IMR-90 (cell line): ENCODE measurements around the gene C5AR1. TPM values are rescaled to one million over a fixed set of nuclear protein-coding genes. Genes with fewer than 3 reads are reported as not detected.

Source experiments
- ATAC-seq: fragments of 200-7000 bp; cut with Tn5 transposase; 2 replicates; pipeline ENCODE4 v1.9.1; 2020; ENCODE audit warnings: low read depth, mild to moderate bottlenecking, moderate library complexity
- BruUV-seq: library from RNA; stranded (reverse); fragments of 400-500 nt; replicated peaks from 2 replicates; lab custom pipeline; 2021; lab: Mats Ljungman, UMichigan
- CTCF ChIA-PET: fragments of 300-600 bp; formaldehyde crosslinking; extraction: SDS; loops from one replicate; lab custom pipeline; 2021; ENCODE audit warnings: antibody characterized with exemption; lab: Yijun Ruan, JAX
- POLR2A ChIA-PET: fragments of 300-600 bp; sonication (Branson Sonifier 250); formaldehyde crosslinking; loops from one replicate; lab custom pipeline; 2022; ENCODE audit warnings: antibody characterized with exemption; ENCODE audit not compliant: unreplicated experiment; lab: Charles Lee
- DNase-seq: peaks from one replicate; pipeline ENCODE4 v3.0.0; 2013
- H2AFZ ChIP-seq: replicated peaks from 2 replicates; pipeline ENCODE3; 2013; ENCODE audit warnings: low read length, mild to moderate bottlenecking; ENCODE audit not compliant: poor library complexity
- H2AK5ac ChIP-seq: 2 replicates; pipeline ENCODE4 v1.6.1; 2013; ENCODE audit warnings: low read depth, low read length, inconsistent platforms
- H2AK9ac ChIP-seq: replicated peaks from 2 replicates; pipeline ENCODE3; 2013; ENCODE audit warnings: mild to moderate bottlenecking, low read depth, low read length, moderate library complexity; ENCODE audit not compliant: poor library complexity
- H2BK120ac ChIP-seq: 2 replicates; pipeline ENCODE4 v1.6.1; 2013; ENCODE audit warnings: low read depth, low read length, inconsistent platforms
- H2BK15ac ChIP-seq: 3 replicates; pipeline ENCODE4 v1.6.1; 2013; ENCODE audit warnings: low read depth, low read length, inconsistent platforms
- H2BK20ac ChIP-seq: 2 replicates; pipeline ENCODE4 v1.6.1; 2013; ENCODE audit warnings: low read depth, mild to moderate bottlenecking, inconsistent platforms, low read length, moderate library complexity
- H2BK5ac ChIP-seq: 2 replicates; pipeline ENCODE4 v1.6.1; 2013; ENCODE audit warnings: mild to moderate bottlenecking, low read depth, low read length, inconsistent platforms; ENCODE audit not compliant: poor library complexity, severe bottlenecking
- H3K14ac ChIP-seq: replicated peaks from 2 replicates; pipeline ENCODE4 v1.6.1; 2013; ENCODE audit warnings: low read depth, low read length, inconsistent platforms
- H3K18ac ChIP-seq: 2 replicates; pipeline ENCODE4 v1.6.1; 2013; ENCODE audit warnings: low read depth, low read length, control low read depth
- H3K23ac ChIP-seq: 2 replicates; pipeline ENCODE4 v1.6.1; 2013; ENCODE audit warnings: low read depth, low read length, inconsistent platforms
- H3K27ac ChIP-seq: 2 replicates; pipeline ENCODE4 v1.5.1; 2013; ENCODE audit warnings: mild to moderate bottlenecking, control low read depth, low read length; ENCODE audit not compliant: insufficient read depth
- H3K27me3 ChIP-seq: 2 replicates; pipeline ENCODE4 v1.6.1; 2013; ENCODE audit warnings: low read length; ENCODE audit not compliant: control insufficient read depth, insufficient read depth
- H3K36me3 ChIP-seq: 2 replicates; pipeline ENCODE4 v1.6.1; 2013; ENCODE audit warnings: low read length, mixed read lengths; ENCODE audit not compliant: control insufficient read depth, insufficient read depth
- H3K4ac ChIP-seq: 2 replicates; pipeline ENCODE4 v1.6.1; 2013; ENCODE audit warnings: low read depth, low read length, inconsistent platforms
- H3K4me1 ChIP-seq: 2 replicates; pipeline ENCODE4 v1.6.1; 2013; ENCODE audit warnings: low read length, mixed read lengths; ENCODE audit not compliant: control insufficient read depth, insufficient read depth
- H3K4me2 ChIP-seq: 2 replicates; pipeline ENCODE4 v1.6.1; 2013; ENCODE audit warnings: low read depth, mild to moderate bottlenecking, control low read depth, low read length, moderate library complexity
- H3K4me3 ChIP-seq: 2 replicates; pipeline ENCODE4 v1.5.1; 2013; ENCODE audit warnings: low read depth, mild to moderate bottlenecking, control low read depth, low read length, moderate library complexity; ENCODE audit not compliant: insufficient read depth
- H3K56ac ChIP-seq: 2 replicates; pipeline ENCODE4 v1.6.1; 2013; ENCODE audit warnings: low read length, inconsistent platforms; ENCODE audit not compliant: insufficient read depth; ENCODE audit errors: extremely low read depth
- H3K79me1 ChIP-seq, 2 experiments: 2 replicates each; pipeline ENCODE4 v1.6.1; 2013; ENCODE audit warnings: low read length in 2 of 2, inconsistent platforms in 1 of 2, low read depth in 1 of 2
- H3K9ac ChIP-seq: 2 replicates; pipeline ENCODE4 v1.6.1; 2013; ENCODE audit warnings: low read depth, low read length, control low read depth
- H3K9me1 ChIP-seq: 2 replicates; pipeline ENCODE4 v1.6.1; 2013; ENCODE audit warnings: low read length, inconsistent platforms; ENCODE audit not compliant: insufficient read depth
- H3K9me3 ChIP-seq: 2 replicates; pipeline ENCODE4 v1.6.1; 2013; ENCODE audit warnings: low read length; ENCODE audit not compliant: control insufficient read depth, insufficient read depth
- H4K20me1 ChIP-seq: 2 replicates; pipeline ENCODE4 v1.6.1; 2013; ENCODE audit warnings: low read length, inconsistent platforms; ENCODE audit not compliant: insufficient read depth
- H4K5ac ChIP-seq: 2 replicates; pipeline ENCODE4 v1.6.1; 2013; ENCODE audit warnings: mild to moderate bottlenecking, low read depth, low read length, control low read depth
- H4K8ac ChIP-seq, 2 experiments: 2 replicates each; pipeline ENCODE4 v1.6.1; 2013; ENCODE audit warnings: low read depth in 2 of 2, low read length in 2 of 2, control low read depth in 1 of 2, inconsistent platforms in 1 of 2
- H4K91ac ChIP-seq: 2 replicates; pipeline ENCODE4 v1.6.1; 2013; ENCODE audit warnings: low read depth, low read length, inconsistent platforms; ENCODE audit not compliant: insufficient read depth
- CEBPB ChIP-seq: IDR thresholded peaks from 2 replicates; pipeline ENCODE4 v1.6.1; 2012; ENCODE audit warnings: low read depth, low read length, improper control_type of control experiment
- FOS ChIP-seq: fragments of 150-350 bp; IDR thresholded peaks from 2 replicates; pipeline ENCODE4 v1.6.1; 2016; ENCODE audit warnings: low read depth, low read length
- MAFK ChIP-seq: IDR thresholded peaks from 2 replicates; pipeline ENCODE4 v1.6.1; 2012; ENCODE audit warnings: low read depth, low read length, improper control_type of control experiment
- MAZ ChIP-seq: IDR thresholded peaks from 2 replicates; pipeline ENCODE4 v1.6.1; 2012; ENCODE audit warnings: low read depth, mild to moderate bottlenecking, low read length, improper control_type of control experiment, moderate library complexity, borderline replicate concordance
- NFE2L2 ChIP-seq: fragments of 150-350 bp; IDR thresholded peaks from 2 replicates; pipeline ENCODE4 v1.6.1; 2016; ENCODE audit warnings: low read depth, mild to moderate bottlenecking, low read length
- POLR2A ChIP-seq: IDR thresholded peaks from 2 replicates; pipeline ENCODE4 v1.6.1; 2012; ENCODE audit warnings: mild to moderate bottlenecking, low read depth, low read length
- RAD21 ChIP-seq: IDR thresholded peaks from 2 replicates; pipeline ENCODE4 v1.6.1; 2012; ENCODE audit warnings: low read length, improper control_type of control experiment
- RFX5 ChIP-seq: IDR thresholded peaks from 2 replicates; pipeline ENCODE4 v1.8.0; 2012; ENCODE audit warnings: low read depth, mild to moderate bottlenecking, low read length, moderate library complexity
- SMC3 ChIP-seq: fragments of 150-350 bp; IDR thresholded peaks from 2 replicates; pipeline ENCODE4 v1.6.1; 2016; ENCODE audit warnings: low read depth, mild to moderate bottlenecking, antibody characterized with exemption, low read length, moderate library complexity
- WGBS, 2 experiments: methylation state at CpG; one replicate each; pipeline versions ENCODE4 v1.1.5 to v1.1.7; 2013; ENCODE audit warnings: missing lambda C conversion rate in 2 of 2; ENCODE audit not compliant: insufficient read length in 1 of 2; ENCODE audit errors: extremely low coverage in 2 of 2; 5-methylcytosine and 5-hydroxymethylcytosine counted together
- dilution Hi-C: fragments of 300-500 bp; cut with HindIII; formaldehyde crosslinking; loops from one replicate; pipeline ENCODE4 v1.14.3; 2018; ENCODE audit warnings: low sequenced_read_pairs; ENCODE audit not compliant: unreplicated experiment
- in situ Hi-C: fragments of 300-500 bp; cut with MboI; formaldehyde crosslinking; loops from 3 replicates; pipeline ENCODE4 v1.14.3; 2019; ENCODE audit warnings: low sequenced_read_pairs, inconsistent platforms, mixed read lengths
- intact Hi-C: fragments of 100-400 bp; cut with micrococcal nuclease; formaldehyde crosslinking; loops from 2 replicates; pipeline ENCODE4 v1.10.0; 2022
- polyA plus RNA-seq, 3 experiments: library from polyadenylated mRNA; depleted of rRNA; stranded (reverse); fragments of >200 nt; gene quantifications; 2 replicates each; pipeline ENCODE4 v1.2.3, GENCODE V29; 2012; ENCODE audit warnings: low replicate concordance in 1 of 3
- total RNA-seq: library from RNA; depleted of rRNA; stranded (reverse); fragments of >200 nt; gene quantifications from 2 replicates; pipeline ENCODE4 v1.2.3, GENCODE V29; 2012
- TF ChIP-seq, protein P1 (sequence below): fragments of 150-350 bp; IDR thresholded peaks from 2 replicates; pipeline ENCODE4 v1.6.1; 2016; ENCODE audit warnings: low read depth, mild to moderate bottlenecking, low read length, moderate library complexity, borderline replicate concordance
- TF ChIP-seq, protein P2 (sequence below): conservative IDR thresholded peaks from 2 replicates; pipeline ENCODE4 v1.5.1; 2012; ENCODE audit warnings: mild to moderate bottlenecking, low read depth, low read length, improper control_type of control experiment
- TF ChIP-seq, protein P3 (sequence below): fragments of 150-350 bp; IDR thresholded peaks from 2 replicates; pipeline ENCODE4 v1.6.1; 2017; ENCODE audit warnings: mild to moderate bottlenecking, antibody characterized with exemption, low read length, low read depth

C5AR1 gene
- total and polyA plus RNA-seq, 2 of the 4 experiments (the other 2 are of a cell fraction) = under 0.01 to 1.0 TPM

DNA sequence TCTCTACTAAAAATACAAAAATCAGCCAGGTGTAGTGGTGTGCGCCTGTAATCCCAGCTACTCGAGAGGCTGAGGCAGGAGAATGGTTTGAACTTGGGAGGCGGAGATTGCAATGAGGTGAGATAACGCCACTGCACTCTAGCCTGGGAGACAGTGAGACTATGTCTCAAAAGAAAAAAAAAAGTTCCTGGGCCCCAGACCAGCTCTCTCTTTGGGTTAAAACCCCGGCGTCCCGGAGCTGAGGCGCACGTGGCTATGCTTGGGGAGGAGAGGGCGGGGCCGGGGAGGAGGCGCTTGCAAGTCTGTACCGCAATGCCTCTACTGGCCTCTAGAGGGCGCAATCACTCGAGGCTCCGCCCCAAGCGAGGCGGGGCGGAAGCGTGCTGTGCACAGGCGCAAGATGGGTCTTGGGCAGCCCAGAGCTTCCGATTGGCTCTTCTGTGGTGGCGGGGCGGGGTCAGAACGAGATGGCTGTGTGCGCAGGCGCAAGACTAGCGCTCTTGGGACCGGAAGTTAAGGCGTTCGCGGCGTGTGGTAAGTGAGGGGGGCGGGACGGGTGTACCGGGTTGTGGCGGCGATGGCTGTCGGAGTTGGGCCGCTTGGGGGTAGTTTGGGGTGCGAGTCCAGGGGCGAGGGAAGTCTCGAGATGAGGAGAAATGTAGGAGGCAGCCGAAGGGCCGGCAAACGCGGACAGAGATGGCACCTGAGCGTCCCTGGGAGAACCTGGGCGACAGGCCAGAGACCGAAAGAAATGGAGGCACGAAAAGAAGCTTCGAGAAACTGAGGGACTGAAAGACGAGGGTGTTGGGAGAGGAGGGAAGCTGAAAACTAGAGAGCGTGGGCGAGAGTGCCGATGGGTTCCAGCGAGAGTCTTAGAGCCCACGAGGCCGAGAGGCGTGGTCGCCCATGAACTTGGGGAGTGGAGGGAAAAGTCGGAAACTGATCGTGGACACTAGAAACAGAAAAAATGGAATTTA, 39.4 kb downstream of the C5AR1 start, which contains the start of gene DHX34:
TSS of gene DHX34 (plus strand) at position 497 of the 977 bp plus-strand sequence. CDS start 3,716 bp downstream, outside the sequence.
- Histone ChIP-seq H4K8ac (peak within 1 kb of the TSS; percentile 55 to 85), H3K4ac (peak within 1 kb of the TSS; percentile 86), H2BK15ac (no peak within 1 kb of the TSS), H2AK9ac (peak within 1 kb of the TSS; percentile 80), H3K56ac (peak within 1 kb of the TSS; percentile 68; the same call in 1 of the 2 replicates), H2BK20ac (no peak within 1 kb of the TSS), H4K5ac (peak within 1 kb of the TSS; percentile 27), H2BK5ac (peak within 1 kb of the TSS; percentile 29), H3K4me2 (peak within 1 kb of the TSS; percentile 96), H2AFZ (peak within 1 kb of the TSS; percentile 88), H3K4me1 (no peaks in the 10 kb centered on the region; the same call in 1 of the 2 replicates), H3K18ac (peak within 1 kb of the TSS; percentile 36), H3K9me3 (no peaks in the 10 kb centered on the region), H3K9ac (peak within 1 kb of the TSS; percentile 95), H4K20me1 (no peaks in the 10 kb centered on the region), H2AK5ac (peak within 1 kb of the TSS; percentile 83), H2BK120ac (peak within 1 kb of the TSS; percentile 11; the same call in 1 of the 2 replicates), H3K4me3 (peak within 1 kb of the TSS; percentile 84), H3K14ac (peak within 1 kb of the TSS; percentile 94), H3K23ac (peak within 1 kb of the TSS; percentile 88), H3K79me1 (peaks cover 38 to 43% of the 10 kb centered on the region in 2 experiments), H3K27ac (peak within 1 kb of the TSS; percentile 65), H3K9me1 (peaks cover 3% of the 10 kb centered on the region; the same call in 1 of the 2 replicates), H4K91ac (peak within 1 kb of the TSS; percentile 80), H3K27me3 (no peaks in the 10 kb centered on the region), H3K36me3 (peaks cover 16% of the 10 kb centered on the region)
- ChIA-PET CTCF (interaction anchor here (0.6 to 1.7 kb wide), 13 partner anchors 8 to 1294 kb away, joined by 3 to 8 read pairs (median 3); no protein-coding TSS in a partner anchor), POLR2A (no interaction called here)
- DNase-seq (peak; percentile 99), ATAC-seq (peak; percentile 100)
- BruUV-seq = no TSS peak
- 2% methylated on average over 51 of the region's 63 CpGs; no CpG with 5 or more reads in 1 of the 2 experiments for WGBS, 2 experiments
- intact Hi-C loops (loop anchor here (1.0 to 5.0 kb wide), 2 partner anchors 42 kb away; partner anchors contain the start of gene C5AR1), dilution Hi-C loops (no loop called here), in situ Hi-C loops (no loop called here)
- TF ChIP-seq, protein P1, sequence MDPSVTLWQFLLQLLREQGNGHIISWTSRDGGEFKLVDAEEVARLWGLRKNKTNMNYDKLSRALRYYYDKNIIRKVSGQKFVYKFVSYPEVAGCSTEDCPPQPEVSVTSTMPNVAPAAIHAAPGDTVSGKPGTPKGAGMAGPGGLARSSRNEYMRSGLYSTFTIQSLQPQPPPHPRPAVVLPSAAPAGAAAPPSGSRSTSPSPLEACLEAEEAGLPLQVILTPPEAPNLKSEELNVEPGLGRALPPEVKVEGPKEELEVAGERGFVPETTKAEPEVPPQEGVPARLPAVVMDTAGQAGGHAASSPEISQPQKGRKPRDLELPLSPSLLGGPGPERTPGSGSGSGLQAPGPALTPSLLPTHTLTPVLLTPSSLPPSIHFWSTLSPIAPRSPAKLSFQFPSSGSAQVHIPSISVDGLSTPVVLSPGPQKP = no peak
- TF ChIP-seq POLR2A (peak; percentile 69), FOS (no peak), RFX5 (no peak), NFE2L2 (no peak), RAD21 (peak; percentile 24; the same call in 1 of the 2 replicates), MAFK (no peak), SMC3 (no peak; the same call in 1 of the 2 replicates), CEBPB (peak; percentile 4; the same call in 1 of the 2 replicates), MAZ (peak; percentile 91)
- TF ChIP-seq, protein P2, sequence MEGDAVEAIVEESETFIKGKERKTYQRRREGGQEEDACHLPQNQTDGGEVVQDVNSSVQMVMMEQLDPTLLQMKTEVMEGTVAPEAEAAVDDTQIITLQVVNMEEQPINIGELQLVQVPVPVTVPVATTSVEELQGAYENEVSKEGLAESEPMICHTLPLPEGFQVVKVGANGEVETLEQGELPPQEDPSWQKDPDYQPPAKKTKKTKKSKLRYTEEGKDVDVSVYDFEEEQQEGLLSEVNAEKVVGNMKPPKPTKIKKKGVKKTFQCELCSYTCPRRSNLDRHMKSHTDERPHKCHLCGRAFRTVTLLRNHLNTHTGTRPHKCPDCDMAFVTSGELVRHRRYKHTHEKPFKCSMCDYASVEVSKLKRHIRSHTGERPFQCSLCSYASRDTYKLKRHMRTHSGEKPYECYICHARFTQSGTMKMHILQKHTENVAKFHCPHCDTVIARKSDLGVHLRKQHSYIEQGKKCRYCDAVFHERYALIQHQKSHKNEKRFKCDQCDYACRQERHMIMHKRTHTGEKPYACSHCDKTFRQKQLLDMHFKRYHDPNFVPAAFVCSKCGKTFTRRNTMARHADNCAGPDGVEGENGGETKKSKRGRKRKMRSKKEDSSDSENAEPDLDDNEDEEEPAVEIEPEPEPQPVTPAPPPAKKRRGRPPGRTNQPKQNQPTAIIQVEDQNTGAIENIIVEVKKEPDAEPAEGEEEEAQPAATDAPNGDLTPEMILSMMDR = peak; percentile 98
- TF ChIP-seq, protein P3, sequence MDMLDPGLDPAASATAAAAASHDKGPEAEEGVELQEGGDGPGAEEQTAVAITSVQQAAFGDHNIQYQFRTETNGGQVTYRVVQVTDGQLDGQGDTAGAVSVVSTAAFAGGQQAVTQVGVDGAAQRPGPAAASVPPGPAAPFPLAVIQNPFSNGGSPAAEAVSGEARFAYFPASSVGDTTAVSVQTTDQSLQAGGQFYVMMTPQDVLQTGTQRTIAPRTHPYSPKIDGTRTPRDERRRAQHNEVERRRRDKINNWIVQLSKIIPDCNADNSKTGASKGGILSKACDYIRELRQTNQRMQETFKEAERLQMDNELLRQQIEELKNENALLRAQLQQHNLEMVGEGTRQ = peak; percentile 75
